ENCODE measurements around the gene KCNH1.

GRCh38 chr1:210940081-210940617 is 193.8 kb downstream of the KCNH1 start:
- no peak for TF ChIP-seq CTCF (IDR thresholded peaks at IDR 0.05; ENCODE audit: poor library complexity)
- TF ChIP-seq EZH2 (IDR thresholded peaks at IDR 0.05; ENCODE audit: borderline replicate concordance) = no peak
